Left colon (tissue), 2 donors: ENCODE measurements around the gene NDUFB2. TPM values are rescaled to one million over a fixed set of nuclear protein-coding genes. Genes with fewer than 3 reads are reported as not detected.
"Not testable (repeated sequence)": the region's sequence is repeated elsewhere in the genome, so short reads cannot be mapped to it uniquely, and the experiment has no call there.

Source experiments
- ATAC-seq: fragments of 200-7000 bp; cut with Tn5 transposase; one replicate; pipeline ENCODE4 v1.9.1; 2020; ENCODE audit warnings: mild to moderate bottlenecking, moderate library complexity
- DNase-seq, 2 donors: peaks; one replicate each; pipeline ENCODE4 v3.0.0-alpha.2; 2020
- intact Hi-C, 2 donors: fragments of 100-400 bp; cut with DNase I in 1 of 2; cut with micrococcal nuclease in 1 of 2; formaldehyde crosslinking; loops; one replicate each; pipeline versions ENCODE4 v1.11.2 to v1.14.0; 2022; cut with DNase I, micrococcal nuclease
- total RNA-seq, 2 donors: library from RNA; stranded (reverse); fragmentation: NEBNext Ultra II Directional; extraction: Animal tissue kit (Norgen Biotek cat#: 25700); gene quantifications; one replicate each; pipeline ENCODE4 v1.2.1, GENCODE V29; 2021
- donor health status: DM: no; HTN: no; CAD: no.
- donor health status: DM: yes; HTN: yes; CAD: no.

NDUFB2 gene
- total RNA-seq, 2 donors from 2014 or later, result 274 to 319 TPM

- no peak for ATAC-seq
- DNase-seq, result no peak
- intact Hi-C loops, result no loop called here
Measured at GRCh38 chr7:140684066-140684950, 12.2 kb upstream of the NDUFB2 start.

DNA sequence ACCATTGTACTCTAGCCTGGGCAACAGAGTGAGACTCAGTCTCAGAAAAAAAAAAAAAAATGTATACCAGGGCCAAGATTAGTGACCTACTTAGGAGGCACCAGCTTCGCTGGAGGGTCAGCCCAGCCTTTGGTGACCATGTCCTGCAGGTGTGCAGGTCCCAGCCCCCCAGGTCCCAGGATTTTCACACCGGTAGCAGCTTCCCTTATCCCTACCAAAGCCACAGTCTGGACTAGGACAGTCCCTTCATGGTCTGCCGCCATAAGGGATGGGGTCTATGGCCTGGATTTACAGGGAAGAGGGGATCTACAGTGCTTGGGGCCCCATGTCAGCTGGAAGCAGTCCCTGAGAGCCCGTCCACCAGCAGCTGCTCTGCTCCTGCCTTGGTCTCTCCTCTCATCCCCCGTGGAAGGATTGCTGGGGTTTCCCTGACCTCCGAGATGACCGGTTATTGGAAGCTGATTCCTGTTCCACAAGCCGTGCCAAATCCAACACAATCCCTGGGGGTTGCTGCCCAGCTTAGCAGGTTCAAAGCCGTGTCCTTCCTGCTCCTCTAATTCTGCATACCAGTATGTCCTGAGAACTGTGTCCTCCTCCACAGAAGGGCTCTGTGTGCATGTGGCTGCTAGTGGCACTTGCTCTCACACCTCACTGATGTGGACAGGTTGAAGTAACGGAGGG lies 11.0 kb upstream of the NDUFB2 start:
- DNase-seq, result no peak
- intact Hi-C loops, result no loop called here
- ATAC-seq, result no peak

DNA sequence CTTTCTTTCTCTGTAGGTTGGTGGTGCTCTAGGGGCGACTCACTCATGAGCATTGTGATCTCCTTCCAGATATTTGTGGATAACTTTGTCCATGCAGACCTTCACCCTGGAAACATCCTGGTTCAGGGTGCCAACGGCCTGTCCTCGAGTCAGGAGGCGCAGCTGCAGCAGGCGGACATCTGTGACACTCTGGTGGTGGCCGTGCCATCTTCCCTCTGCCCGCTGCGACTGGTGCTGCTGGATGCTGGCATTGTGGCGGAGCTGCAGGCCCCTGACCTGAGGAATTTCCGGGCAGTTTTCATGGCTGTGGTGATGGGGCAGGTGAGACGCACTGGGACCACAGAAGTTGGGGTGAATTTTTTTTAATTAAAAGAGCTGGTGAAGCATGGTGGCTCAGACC lies 9.6 kb upstream of the NDUFB2 start:
- DNase-seq (no peak), ATAC-seq (no peak)
- intact Hi-C loops, result no loop called here

- DNase-seq (no peak), ATAC-seq (no peak)
- intact Hi-C loops, result no loop called here
Measured at GRCh38 chr7:140688341-140688740, 8.2 kb upstream of the NDUFB2 start.

DNA sequence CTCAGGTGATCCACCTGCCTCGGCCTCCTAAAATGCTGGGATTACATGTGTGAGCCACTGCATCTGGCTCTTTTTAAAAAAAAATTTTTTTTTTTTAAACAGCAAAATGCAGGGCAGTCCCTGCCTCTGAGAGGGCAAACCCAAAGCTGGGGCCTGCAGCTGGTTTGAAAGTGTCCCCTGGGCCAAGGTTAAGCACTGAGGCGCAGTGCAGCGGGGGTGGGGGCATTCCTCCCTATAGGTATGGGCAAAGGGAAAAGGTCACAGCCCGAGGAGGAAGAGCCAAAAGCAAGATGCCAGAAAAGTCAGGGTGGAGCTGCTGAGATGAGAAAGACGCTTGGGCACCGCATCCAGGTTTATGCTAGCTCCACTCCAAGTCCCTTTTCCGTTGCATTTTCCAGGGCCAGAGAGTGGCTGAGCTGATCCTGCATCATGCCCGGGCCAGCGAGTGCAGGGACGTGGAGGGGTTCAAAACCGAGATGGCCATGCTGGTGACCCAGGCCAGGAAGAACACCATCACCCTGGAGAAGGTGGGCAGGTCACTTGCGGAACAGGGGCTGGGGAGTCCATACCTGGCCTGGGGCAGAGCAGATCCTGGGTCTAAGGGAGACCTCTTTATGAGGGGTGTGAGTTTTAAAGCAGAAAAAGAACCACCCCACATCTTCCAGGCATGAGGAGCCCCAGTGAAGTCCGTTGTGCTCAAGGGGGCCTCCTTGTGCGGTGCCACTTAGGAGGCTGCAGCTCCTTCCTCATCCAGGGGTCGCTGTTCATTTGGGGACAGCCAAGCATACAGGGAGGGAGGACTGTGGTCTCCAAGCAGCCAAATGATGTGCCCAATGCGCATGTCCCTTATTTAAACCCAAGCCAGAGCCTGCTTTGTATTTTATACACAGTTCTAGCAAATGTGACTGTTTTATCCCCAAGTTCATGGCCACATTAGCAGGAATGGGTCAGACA lies 7.0 kb upstream of the NDUFB2 start:
- ATAC-seq (no peak), DNase-seq (no peak)
- intact Hi-C loops, result no loop called here

- DNase-seq (no peak), ATAC-seq (no peak)
- intact Hi-C loops, result no loop called here
Measured at GRCh38 chr7:140691376-140692045, 5.0 kb upstream of the NDUFB2 start.

GRCh38 chr7:140693849-140694248 lies 2.7 kb upstream of the NDUFB2 start:
- DNase-seq, intact Hi-C loops, ATAC-seq: not testable (repeated sequence)

DNA sequence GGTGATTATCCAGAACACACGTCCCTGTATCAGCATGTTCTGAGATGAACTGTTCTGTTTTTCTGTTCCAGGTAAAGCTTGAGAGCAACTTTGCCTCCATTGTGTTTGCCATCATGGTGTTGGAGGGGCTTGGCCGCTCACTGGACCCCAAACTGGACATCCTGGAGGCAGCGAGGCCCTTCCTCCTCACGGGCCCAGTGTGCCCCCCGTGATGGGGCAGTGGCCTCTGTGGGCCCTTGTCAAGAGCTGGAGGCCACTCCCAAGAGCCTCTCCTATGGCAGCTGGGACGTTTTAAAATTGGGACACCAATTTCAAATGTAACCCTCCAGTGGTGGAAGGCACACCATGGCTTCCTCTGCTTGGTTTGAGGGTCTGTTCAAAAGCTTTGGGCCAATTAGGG lies 1.9 kb upstream of the NDUFB2 start:
- intact Hi-C loops, result no loop called here
- ATAC-seq (no peak), DNase-seq (no peak)

DNA sequence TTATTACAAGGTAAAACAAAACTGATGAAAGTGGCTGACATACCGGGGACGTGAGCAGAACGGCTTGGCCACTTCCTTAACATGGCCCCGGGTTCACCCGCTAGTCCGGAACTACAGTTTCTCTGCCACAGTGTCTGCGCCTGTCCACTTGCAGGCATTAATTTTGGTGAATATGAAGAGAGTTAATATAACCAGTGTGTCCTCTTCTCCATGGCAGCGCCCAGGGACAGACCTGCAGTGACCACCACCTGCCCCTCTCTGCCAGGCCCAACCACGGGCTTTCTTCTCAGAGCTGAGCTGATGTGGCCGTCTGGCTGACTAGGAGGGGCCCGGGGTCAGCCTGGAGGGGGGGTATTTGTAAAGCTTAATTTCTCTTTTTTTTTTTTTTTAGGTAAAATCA lies 1.1 kb upstream of the NDUFB2 start:
- DNase-seq (no peak), ATAC-seq (no peak)
- intact Hi-C loops, result no loop called here

DNA sequence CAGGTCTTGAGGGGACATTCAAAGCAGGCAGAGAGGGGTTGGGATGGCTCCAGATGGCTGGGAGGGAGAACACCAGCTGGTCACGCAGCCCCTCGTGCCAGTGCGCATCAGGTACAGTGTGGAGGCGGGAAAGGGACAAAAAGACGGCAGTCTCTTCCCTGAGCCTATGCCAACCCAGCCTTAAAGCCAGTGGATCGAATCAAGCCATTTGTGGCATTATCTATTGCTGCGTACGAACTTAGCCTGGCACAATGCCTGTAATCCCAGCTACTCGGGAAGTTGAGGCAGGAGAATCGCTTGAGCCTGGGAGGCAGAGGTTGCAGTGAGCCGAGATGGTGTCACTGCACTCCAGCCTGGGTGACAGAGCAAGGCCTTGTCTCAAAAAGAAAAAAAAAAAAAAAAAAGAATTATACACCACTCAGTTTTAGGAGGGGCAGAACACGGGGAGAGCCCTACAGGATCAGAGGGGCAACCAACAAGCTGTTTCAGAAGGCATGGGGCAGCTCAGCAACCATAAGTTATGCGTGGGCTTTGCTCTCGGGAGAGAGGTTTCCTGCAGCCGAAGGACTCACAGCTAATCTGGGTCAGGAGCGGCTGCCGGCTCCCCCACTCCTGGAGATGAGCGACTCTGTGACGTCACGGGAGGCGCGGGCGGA lies 356 bp upstream of the NDUFB2 start:
- peak; percentile 93 for ATAC-seq
- DNase-seq, result peak; percentile 95 to 98
- intact Hi-C loops, result no loop called here

GRCh38 chr7:140697447-140698143 lies 1.1 kb downstream of the NDUFB2 start:
- ATAC-seq (no peak), DNase-seq (peak in 1 of 2 donors; percentile 16)
- intact Hi-C loops, result no loop called here

- intact Hi-C loops, result no loop called here
- ATAC-seq (no peak), DNase-seq (no peak)
Measured at GRCh38 chr7:140698477-140698876, 2.0 kb downstream of the NDUFB2 start.

GRCh38 chr7:140702774-140703173 lies 6.3 kb downstream of the NDUFB2 start:
- intact Hi-C loops, result no loop called here
- ATAC-seq (no peak), DNase-seq (no peak)

DNA sequence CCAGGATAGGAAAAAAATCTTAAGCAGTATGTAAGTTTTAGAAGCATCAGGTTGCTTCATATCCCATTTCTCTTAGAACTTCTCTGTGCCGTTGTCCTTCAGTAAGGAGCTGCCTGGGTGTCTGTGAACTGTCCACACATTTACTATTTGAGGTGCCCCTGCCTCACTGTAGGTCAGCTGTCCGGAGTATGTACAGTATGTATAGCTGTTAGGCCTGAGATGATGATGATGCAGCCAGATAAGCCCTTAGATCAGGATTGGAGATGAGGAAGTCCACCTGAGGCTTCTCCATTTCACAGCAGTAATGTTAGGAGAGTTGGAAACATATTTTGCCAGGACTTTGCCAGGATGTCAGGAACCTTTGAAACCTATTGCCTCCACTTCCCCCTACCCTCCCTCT lies 7.7 kb downstream of the NDUFB2 start:
- ATAC-seq, result no peak
- DNase-seq, result no peak
- intact Hi-C loops, result no loop called here

DNA sequence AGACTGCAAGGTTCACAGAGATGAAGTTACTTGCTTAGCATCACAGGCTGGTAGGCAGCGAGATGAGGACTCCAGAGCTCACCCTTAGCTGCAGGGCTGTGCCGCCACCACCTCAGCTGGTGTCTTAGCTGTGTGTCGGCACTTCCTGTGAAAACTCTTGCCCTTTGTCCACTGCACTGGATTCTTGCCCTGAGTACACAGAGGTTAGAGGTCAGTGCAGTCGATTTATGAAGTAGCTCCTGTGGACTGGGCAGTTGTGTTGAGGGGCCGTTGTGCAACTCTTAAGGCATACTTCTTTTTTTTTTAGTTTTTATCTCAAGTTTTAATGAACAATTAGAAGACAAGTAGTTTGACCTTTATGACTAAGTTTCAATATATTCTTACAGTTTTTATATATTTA lies 10.6 kb downstream of the NDUFB2 start:
- DNase-seq (no peak), ATAC-seq (no peak)
- intact Hi-C loops, result no loop called here

GRCh38 chr7:140708764-140709163 lies 12.3 kb downstream of the NDUFB2 start:
- intact Hi-C loops, DNase-seq, ATAC-seq: not testable (repeated sequence)

DNA sequence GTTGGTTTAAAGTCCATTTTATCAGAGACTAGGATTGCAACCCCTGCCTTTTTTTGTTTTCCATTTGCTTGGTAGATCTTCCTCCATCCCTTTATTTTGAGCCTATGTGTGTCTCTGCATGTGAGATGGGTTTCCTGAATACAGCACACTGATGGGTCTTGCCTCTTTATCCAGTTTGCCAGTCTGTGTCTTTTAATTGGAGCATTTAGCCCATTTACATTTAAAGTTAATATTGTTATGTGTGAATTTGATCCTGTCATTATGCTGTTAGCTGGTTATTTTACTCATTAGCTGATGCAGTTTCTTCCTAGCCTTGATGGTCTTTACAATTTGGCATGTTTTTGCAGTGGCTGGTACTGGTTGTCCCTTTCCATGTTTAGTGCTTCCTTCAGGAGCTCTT lies 15.9 kb downstream of the NDUFB2 start:
- intact Hi-C loops, ATAC-seq, DNase-seq: not testable (repeated sequence)
